H1 (cell line): ENCODE measurements around the gene ANKDD1A. TPM values are rescaled to one million over a fixed set of nuclear protein-coding genes. Genes with fewer than 3 reads are reported as not detected.

Experiments
- CTCF ChIA-PET: fragments of 300-600 bp; sonication (Branson Sonifier 250); formaldehyde crosslinking; loops from one replicate; lab custom pipeline; 2021; ENCODE audit not compliant: partially characterized antibody; lab: Charles Lee
- POLR2A ChIA-PET: fragments of 300-600 bp; sonication (Branson Sonifier 250); formaldehyde crosslinking; loops from one replicate; lab custom pipeline; 2021; ENCODE audit warnings: inconsistent platforms; ENCODE audit not compliant: partially characterized antibody; lab: Charles Lee
- DNase-seq, 2 experiments: peaks; one replicate each; pipeline versions ENCODE4 v3.0.0 to v3.0.0-alpha.2; 2010 to 2022; ENCODE audit warnings: low spot score in 2 of 2, low read depth in 1 of 2, mixed read lengths in 1 of 2
- FAIRE-seq: peaks from 2 replicates; lab custom pipeline; 2011; peaks lifted over from hg19 to GRCh38; lab: Jason Lieb, UNC
- H2AFZ ChIP-seq: 2 replicates; pipeline ENCODE4 v1.8.1; 2012; ENCODE audit warnings: low read length, inconsistent platforms
- H2AK5ac ChIP-seq: 2 replicates; pipeline ENCODE4 v1.6.1; 2013; ENCODE audit warnings: low read depth, low read length
- H2BK120ac ChIP-seq: replicated peaks from 2 replicates; pipeline ENCODE3; 2013; ENCODE audit warnings: low read depth, low read length, inconsistent platforms
- H2BK12ac ChIP-seq: 2 replicates; pipeline ENCODE4 v1.6.1; 2013; ENCODE audit warnings: low read depth, low read length
- H2BK15ac ChIP-seq: 2 replicates; pipeline ENCODE4 v1.6.1; 2013; ENCODE audit warnings: low read length
- H2BK20ac ChIP-seq: 2 replicates; pipeline ENCODE4 v1.6.1; 2013; ENCODE audit warnings: low read length
- H2BK5ac ChIP-seq: 2 replicates; pipeline ENCODE4 v1.6.1; 2013; ENCODE audit warnings: low read depth, low read length
- H3K14ac ChIP-seq: 2 replicates; pipeline ENCODE4 v1.6.1; 2013; ENCODE audit warnings: inconsistent platforms; ENCODE audit not compliant: insufficient read length
- H3K18ac ChIP-seq: 2 replicates; pipeline ENCODE4 v1.6.1; 2013; ENCODE audit warnings: low read length; ENCODE audit errors: extremely low read depth
- H3K23ac ChIP-seq: 2 replicates; pipeline ENCODE4 v1.6.1; 2013; ENCODE audit warnings: inconsistent platforms; ENCODE audit not compliant: insufficient read length
- H3K23me2 ChIP-seq: 2 replicates; pipeline ENCODE4 v1.6.1; 2013; ENCODE audit warnings: low read depth, low read length
- H3K27ac ChIP-seq: 2 replicates; pipeline ENCODE4 v1.6.1; 2011; ENCODE audit warnings: low read depth, low read length, inconsistent platforms
- H3K27me3 ChIP-seq, 4 experiments: replicated peaks in 1 of 4; 1 replicate in 1 of 4; 2 replicates in 3 of 4; pipeline versions ENCODE4 v1.6.1 to v1.8.1; 2011 to 2013; ENCODE audit warnings: low read length in 3 of 4, mild to moderate bottlenecking in 3 of 4, inconsistent platforms in 2 of 4, mixed read lengths in 2 of 4, moderate library complexity in 1 of 4; ENCODE audit not compliant: control insufficient read depth in 3 of 4, insufficient read depth in 3 of 4; ENCODE audit errors: extremely low read depth in 1 of 4
- H3K36me3 ChIP-seq, 4 experiments: 2 replicates each; pipeline versions ENCODE4 v1.6.1 to v1.8.1; 2011 to 2013; ENCODE audit warnings: mild to moderate bottlenecking in 4 of 4, low read length in 3 of 4, moderate library complexity in 2 of 4, control low read depth in 1 of 4, inconsistent platforms in 1 of 4; ENCODE audit not compliant: insufficient read depth in 4 of 4, control insufficient read depth in 2 of 4
- H3K4ac ChIP-seq: replicated peaks from 2 replicates; pipeline ENCODE3; 2013; ENCODE audit warnings: low read length, low read depth, mixed read lengths, inconsistent platforms; ENCODE audit not compliant: insufficient read length
- H3K4me1 ChIP-seq, 4 experiments: replicated peaks in 1 of 4; 1 replicate in 1 of 4; 2 replicates in 3 of 4; pipeline versions ENCODE4 v1.6.1 to v1.8.1; 2011 to 2013; ENCODE audit warnings: low read length in 3 of 4, inconsistent platforms in 2 of 4, mixed read lengths in 1 of 4; ENCODE audit not compliant: insufficient read depth in 4 of 4, control insufficient read depth in 3 of 4
- H3K4me2 ChIP-seq, 2 experiments: 2 replicates each; pipeline versions ENCODE4 v1.6.1 to v1.8.1; 2011 to 2013; ENCODE audit warnings: low read depth in 2 of 2, low read length in 2 of 2, control low read depth in 1 of 2, inconsistent platforms in 1 of 2, mild to moderate bottlenecking in 1 of 2; ENCODE audit not compliant: insufficient read depth in 1 of 2
- H3K4me3 ChIP-seq, 4 experiments: fragments of 200-600, 300-600 bp in 1 of 4; sonication (generic), shearing (Covaris generic), sonication (Bioruptor Twin) in 1 of 4; 2 replicates each; pipeline versions ENCODE4 v1.5.1 to v1.8.1; 2011 to 2016; ENCODE audit warnings: low read length in 4 of 4, low read depth in 3 of 4, control low read depth in 2 of 4, inconsistent platforms in 2 of 4, mild to moderate bottlenecking in 2 of 4, mixed read lengths in 1 of 4, moderate library complexity in 1 of 4; ENCODE audit not compliant: insufficient read depth in 2 of 4; ENCODE audit errors: extremely low read depth in 1 of 4
- H3K56ac ChIP-seq: replicated peaks from 2 replicates; pipeline ENCODE3; 2013; ENCODE audit warnings: low read depth, mild to moderate bottlenecking, mixed read lengths, low read length, inconsistent platforms; ENCODE audit not compliant: insufficient read length
- H3K79me1 ChIP-seq: 2 replicates; pipeline ENCODE4 v1.6.1; 2013; ENCODE audit warnings: low read depth, low read length, control low read depth
- H3K79me2 ChIP-seq, 2 experiments: 2 replicates each; pipeline versions ENCODE4 v1.6.1 to v1.8.1; 2012 to 2013; ENCODE audit warnings: low read length in 2 of 2, mild to moderate bottlenecking in 2 of 2, inconsistent platforms in 1 of 2; ENCODE audit not compliant: insufficient read depth in 2 of 2, control insufficient read depth in 1 of 2
- H3K9ac ChIP-seq, 4 experiments: replicated peaks in 1 of 4; 1 replicate in 1 of 4; 2 replicates in 3 of 4; pipeline versions ENCODE4 v1.6.1 to v1.8.1; 2011 to 2013; ENCODE audit warnings: low read depth in 3 of 4, low read length in 3 of 4, control low read depth in 2 of 4, mild to moderate bottlenecking in 2 of 4, moderate library complexity in 2 of 4, inconsistent platforms in 1 of 4; ENCODE audit errors: extremely low read depth in 1 of 4
- H3K9me3 ChIP-seq, 2 experiments: 2 replicates each; pipeline versions ENCODE4 v1.6.1 to v1.8.1; 2012 to 2013; ENCODE audit warnings: mild to moderate bottlenecking in 2 of 2, moderate library complexity in 2 of 2, control low read depth in 1 of 2, inconsistent platforms in 1 of 2, low read depth in 1 of 2, low read length in 1 of 2, mixed read lengths in 1 of 2; ENCODE audit not compliant: insufficient read depth in 2 of 2
- H4K20me1 ChIP-seq, 2 experiments: replicated peaks in 1 of 2; 2 replicates each; pipeline versions ENCODE3 to v1.8.1; 2011 to 2013; ENCODE audit warnings: inconsistent platforms in 2 of 2, low read length in 2 of 2, mild to moderate bottlenecking in 1 of 2; ENCODE audit not compliant: insufficient read depth in 2 of 2, control insufficient read depth in 1 of 2
- H4K5ac ChIP-seq: 2 replicates; pipeline ENCODE4 v1.6.1; 2013; ENCODE audit warnings: low read length, low read depth, mixed read lengths, inconsistent platforms; ENCODE audit not compliant: insufficient read length
- H4K8ac ChIP-seq: 2 replicates; pipeline ENCODE4 v1.8.0; 2013; ENCODE audit warnings: mild to moderate bottlenecking, moderate library complexity, low read length, inconsistent platforms; ENCODE audit not compliant: insufficient read depth; ENCODE audit errors: extremely low read depth
- H4K91ac ChIP-seq: replicated peaks from 2 replicates; pipeline ENCODE3; 2013; ENCODE audit warnings: low read length, mixed read lengths, inconsistent platforms; ENCODE audit not compliant: insufficient read length
- SIRT6 ChIP-seq: IDR thresholded peaks from one replicate; pipeline ENCODE4 v1.7.1; 2012; ENCODE audit warnings: low read length, inconsistent platforms
- TAF7 ChIP-seq: optimal IDR thresholded peaks from 2 replicates; pipeline ENCODE3; 2011; ENCODE audit warnings: low read depth, mild to moderate bottlenecking, inconsistent platforms, low read length, moderate library complexity, borderline replicate concordance
- WGBS, 2 experiments: shearing (Covaris generic) in 1 of 2; methylation state at CpG; one replicate each; pipeline versions ENCODE4 v1.1.6 to v1.1.7; 2013 to 2015; ENCODE audit warnings: low lambda C conversion rate in 2 of 2, mixed read lengths in 2 of 2, inconsistent platforms in 1 of 2, low coverage in 1 of 2, missing lambda C conversion rate in 1 of 2; ENCODE audit not compliant: insufficient replicate concordance in 2 of 2, insufficient coverage in 1 of 2, insufficient read length in 1 of 2; ENCODE audit errors: extremely low coverage in 1 of 2, missing lambda C conversion rate in 1 of 2; 5-methylcytosine and 5-hydroxymethylcytosine counted together
- polyA plus RNA-seq, 7 experiments: library from polyadenylated mRNA; depleted of rRNA in 3 of 7; stranded (reverse) in 5 of 7; unstranded in 2 of 7; fragments of >200 nt in 5 of 7; fragments of 200-250 nt in 2 of 7; gene quantifications; 1 replicate in 5 of 7; 2 replicates in 1 of 7; 4 replicates in 1 of 7; pipeline versions ENCODE4 v1.2.1 to v1.2.3, GENCODE V29; 2011 to 2013; ENCODE audit warnings: missing spikeins in 2 of 7, mixed read lengths in 2 of 7
- total RNA-seq: library from RNA; stranded (reverse); fragmentation: NEBNext Ultra II Directional; extraction: Animal tissue kit (Norgen Biotek cat#: 25700); gene quantifications from 2 replicates; pipeline ENCODE4 v1.2.1, GENCODE V29; 2021

The ANKDD1A gene
- total and polyA plus RNA-seq, 2 of the 8 experiments (the other 6 are each of a cell fraction or from before 2014, with no cell fraction given): 4.1 to 5.0 TPM

GRCh38 chr15:64875641-64876223 is 36.0 kb upstream of the ANKDD1A start:
- ChIA-PET CTCF (interaction anchor here (1.1 to 2.9 kb wide), 2 partner anchors 18 to 148 kb away, joined by 3 to 11 read pairs; no protein-coding TSS in a partner anchor), POLR2A (interaction anchor here (0.5 to 3.7 kb wide), 10 partner anchors 7 to 175 kb away, joined by 3 to 18 read pairs (median 5); partner anchors contain the start of gene PIF1)
- Histone ChIP-seq H3K4ac (no peak overlapping the region), H3K56ac (no peak overlapping the region), H3K79me1 (no peaks in the 10 kb centered on the region), H4K5ac (no peak overlapping the region), H3K23me2 (no peaks in the 10 kb centered on the region), H2BK5ac (no peak overlapping the region; the same call in 1 of the 2 replicates), H3K4me1 (peaks cover 6 to 20% (median 10%) of the 10 kb centered on the region in 4 experiments), H3K9ac (no peak overlapping the region), H2BK12ac (peak overlapping the region; percentile 75; the same call in 1 of the 2 replicates), H2AFZ (no peak overlapping the region), H3K27ac (no peak overlapping the region), H3K27me3 (no peaks in the 10 kb centered on the region), H2BK120ac (no peak overlapping the region), H3K79me2 (no peaks in the 10 kb centered on the region), H2BK15ac (no peak overlapping the region), H3K36me3 (no peaks in the 10 kb centered on the region), H4K20me1 (no peaks in the 10 kb centered on the region), H4K91ac (no peak overlapping the region), H2BK20ac (peak overlapping the region; percentile 62; the same call in 1 of the 2 replicates), H2AK5ac (no peak overlapping the region), H3K23ac (no peak overlapping the region), H3K18ac (no peak overlapping the region), H3K4me3 (no peak overlapping the region), H4K8ac (no peak overlapping the region), H3K14ac (no peak overlapping the region), H3K9me3 (no peaks in the 10 kb centered on the region), H3K4me2 (peak overlapping the region in 1 of 2 experiments; percentile 58; a peak in 1 of 4 replicates)
- no peak for FAIRE-seq
- 77% methylated on average over 3 of the region's 3 CpGs; no CpG with 5 or more reads in 1 of the 2 experiments for WGBS, 2 experiments
- DNase-seq: no peak
- TF ChIP-seq TAF7: no peak
- no peak for TF ChIP-seq SIRT6
